ENCODE data around the gene F2RL2. TPM values are rescaled to one million over a fixed set of nuclear protein-coding genes. Genes with fewer than 3 reads are reported as not detected.

F2RL2 gene
- total and polyA plus RNA-seq, 4 donors: 0.08 to 1.3 (median 0.78) TPM

DNA sequence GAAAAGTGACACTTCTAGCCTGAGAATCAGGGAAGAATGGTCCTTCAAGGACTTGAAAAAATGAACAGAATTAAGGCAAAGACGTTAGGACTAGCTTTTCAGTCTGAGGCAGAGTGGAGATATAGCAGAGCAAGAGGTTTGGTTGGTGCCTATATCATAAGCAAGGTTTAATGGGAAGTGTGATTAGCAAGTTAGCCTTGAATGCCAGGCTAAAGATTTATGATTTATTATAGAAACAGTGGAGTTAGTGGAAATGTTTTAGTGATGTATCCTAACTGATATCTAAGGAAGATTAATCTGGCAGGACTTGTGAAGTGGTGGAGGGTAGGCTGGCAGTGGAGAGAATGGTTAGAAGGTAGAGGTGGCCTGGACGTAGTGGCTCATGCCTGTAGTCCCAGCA, 7.0 kb downstream of the F2RL2 start:
- TF ChIP-seq FOXA1 (IDR thresholded peaks at IDR 0.05): no peak
- TF ChIP-seq SP1 (IDR thresholded peaks at IDR 0.05): no peak
- no peak for DNase-seq (ENCODE audit: low spot score)
- Histone ChIP-seq H3K4me3 (ENCODE audit: low read depth in 1 of 3, low read length in 3 of 3) (no peak overlapping the region), H3K4me1 (ENCODE audit: control insufficient read depth in 4 of 4, insufficient read depth in 4 of 4, low read length in 3 of 4) (no peaks in the 10 kb centered on the region), H3K9ac (ENCODE audit: low read depth in 1 of 2, low read length in 2 of 2) (no peak overlapping the region), H3K36me3 (ENCODE audit: control insufficient read depth in 4 of 4, insufficient read depth in 3 of 4, low read depth in 1 of 4, low read length in 3 of 4) (peaks cover 0 to 27% (median 20%) of the 10 kb centered on the region in 4 donors), H3K27me3 (ENCODE audit: control insufficient read depth in 4 of 4, insufficient read depth in 4 of 4, low read length in 3 of 4) (no peaks in the 10 kb centered on the region), H3K27ac (ENCODE audit: low read depth in 1 of 2, low read length in 2 of 2) (no peak overlapping the region), H3K9me3 (ENCODE audit: control insufficient read depth in 4 of 4, low read length in 3 of 4) (no peaks in the 10 kb centered on the region)
- WGBS: 92% methylated on average over 2 of the region's 2 CpGs

- H3K27ac ChIP-seq (ENCODE audit: low read depth in 1 of 2, low read length in 2 of 2): no peak overlapping the region
- H3K4me3 ChIP-seq (ENCODE audit: low read depth in 1 of 3, low read length in 3 of 3): no peak overlapping the region
- no peaks in the 10 kb centered on the region for H3K9me3 ChIP-seq (ENCODE audit: control insufficient read depth in 4 of 4, low read length in 3 of 4)
- no peak for TF ChIP-seq YY1 (IDR thresholded peaks at IDR 0.05)
- no peak for TF ChIP-seq SP1 (IDR thresholded peaks at IDR 0.05)
- TF ChIP-seq, protein P1, sequence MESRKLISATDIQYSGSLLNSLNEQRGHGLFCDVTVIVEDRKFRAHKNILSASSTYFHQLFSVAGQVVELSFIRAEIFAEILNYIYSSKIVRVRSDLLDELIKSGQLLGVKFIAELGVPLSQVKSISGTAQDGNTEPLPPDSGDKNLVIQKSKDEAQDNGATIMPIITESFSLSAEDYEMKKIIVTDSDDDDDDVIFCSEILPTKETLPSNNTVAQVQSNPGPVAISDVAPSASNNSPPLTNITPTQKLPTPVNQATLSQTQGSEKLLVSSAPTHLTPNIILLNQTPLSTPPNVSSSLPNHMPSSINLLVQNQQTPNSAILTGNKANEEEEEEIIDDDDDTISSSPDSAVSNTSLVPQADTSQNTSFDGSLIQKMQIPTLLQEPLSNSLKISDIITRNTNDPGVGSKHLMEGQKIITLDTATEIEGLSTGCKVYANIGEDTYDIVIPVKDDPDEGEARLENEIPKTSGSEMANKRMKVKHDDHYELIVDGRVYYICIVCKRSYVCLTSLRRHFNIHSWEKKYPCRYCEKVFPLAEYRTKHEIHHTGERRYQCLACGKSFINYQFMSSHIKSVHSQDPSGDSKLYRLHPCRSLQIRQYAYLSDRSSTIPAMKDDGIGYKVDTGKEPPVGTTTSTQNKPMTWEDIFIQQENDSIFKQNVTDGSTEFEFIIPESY (IDR thresholded peaks at IDR 0.05): no peak
- no peak for TF ChIP-seq GABPA (IDR thresholded peaks at IDR 0.05 in 1 of 2, conservative IDR thresholded peaks at IDR 0.05 in 1 of 2)
- no peak for TF ChIP-seq NR2F2 (IDR thresholded peaks at IDR 0.05)
- TF ChIP-seq RAD21 (IDR thresholded peaks at IDR 0.05): no peak
- TF ChIP-seq EGR1 (IDR thresholded peaks at IDR 0.05; ENCODE audit: low read depth in 2 of 2): no peak
- no peak for TF ChIP-seq HNF4G (IDR thresholded peaks at IDR 0.05)
- TF ChIP-seq, protein P2, sequence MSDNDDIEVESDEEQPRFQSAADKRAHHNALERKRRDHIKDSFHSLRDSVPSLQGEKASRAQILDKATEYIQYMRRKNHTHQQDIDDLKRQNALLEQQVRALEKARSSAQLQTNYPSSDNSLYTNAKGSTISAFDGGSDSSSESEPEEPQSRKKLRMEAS (IDR thresholded peaks at IDR 0.05): no peak
- no peak for TF ChIP-seq HNF4A (conservative IDR thresholded peaks at IDR 0.05)
- TF ChIP-seq FOXA2 (IDR thresholded peaks at IDR 0.05): no peak
- TF ChIP-seq RXRA (IDR thresholded peaks at IDR 0.05): no peak
- no peak for TF ChIP-seq TAF1 (conservative IDR thresholded peaks at IDR 0.05)
- no peak for TF ChIP-seq JUND (IDR thresholded peaks at IDR 0.05)
- TF ChIP-seq ATF3 (IDR thresholded peaks at IDR 0.05): no peak
- 90% methylated on average over 2 of the region's 2 CpGs for WGBS
- no peak for DNase-seq (ENCODE audit: low spot score)
- no peaks in the 10 kb centered on the region for H3K27me3 ChIP-seq (ENCODE audit: control insufficient read depth in 4 of 4, insufficient read depth in 4 of 4, low read length in 3 of 4)
- no peaks in the 10 kb centered on the region for H3K4me1 ChIP-seq (ENCODE audit: control insufficient read depth in 4 of 4, insufficient read depth in 4 of 4, low read length in 3 of 4)
- H3K36me3 ChIP-seq (ENCODE audit: control insufficient read depth in 4 of 4, insufficient read depth in 3 of 4, low read depth in 1 of 4, low read length in 3 of 4): peaks cover 0 to 31% (median 23%) of the 10 kb centered on the region in 4 donors
- no peak overlapping the region for H3K9ac ChIP-seq (ENCODE audit: low read depth in 1 of 2, low read length in 2 of 2)
Observed at GRCh38 chr5:76615759-76616158, 7.4 kb downstream of the F2RL2 start.

DNA sequence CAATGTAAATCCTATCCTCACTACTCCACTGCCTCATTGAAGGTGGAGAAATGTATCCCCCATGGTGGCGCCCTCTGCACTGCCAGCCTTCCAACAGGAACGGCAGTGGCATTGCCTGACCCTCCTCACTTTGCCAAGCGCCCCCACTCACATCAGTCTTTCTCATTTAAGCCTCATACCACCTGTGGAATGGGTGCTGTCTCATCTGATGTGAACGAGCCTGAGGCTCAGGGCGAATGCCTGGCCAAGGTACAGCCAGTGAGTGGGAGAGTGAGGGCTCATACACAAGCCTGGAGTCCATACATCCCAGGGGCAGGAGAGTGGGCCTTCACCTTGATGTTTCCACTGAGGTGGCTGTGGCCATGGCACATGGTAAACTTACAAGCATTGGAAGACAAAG, 10.3 kb downstream of the F2RL2 start:
- H3K9me3 ChIP-seq (ENCODE audit: control insufficient read depth in 4 of 4, low read length in 3 of 4): no peaks in the 10 kb centered on the region
- no peaks in the 10 kb centered on the region for H3K27me3 ChIP-seq (ENCODE audit: control insufficient read depth in 4 of 4, insufficient read depth in 4 of 4, low read length in 3 of 4)
- no peak overlapping the region for H3K27ac ChIP-seq (ENCODE audit: low read depth in 1 of 2, low read length in 2 of 2)
- H3K9ac ChIP-seq (ENCODE audit: low read depth in 1 of 2, low read length in 2 of 2): no peak overlapping the region
- peaks cover 0 to 31% (median 20%) of the 10 kb centered on the region in 4 donors for H3K36me3 ChIP-seq (ENCODE audit: control insufficient read depth in 4 of 4, insufficient read depth in 3 of 4, low read depth in 1 of 4, low read length in 3 of 4)
- TF ChIP-seq FOXA2 (IDR thresholded peaks at IDR 0.05) (no peak), NR2F2 (IDR thresholded peaks at IDR 0.05) (no peak), RAD21 (IDR thresholded peaks at IDR 0.05) (no peak), ATF3 (IDR thresholded peaks at IDR 0.05) (no peak), HNF4A (conservative IDR thresholded peaks at IDR 0.05) (no peak), REST (IDR thresholded peaks at IDR 0.05) (no peak), CTCF (IDR thresholded peaks at IDR 0.05; ENCODE audit: low read depth, low read length, missing input control) (no peak), EGR1 (IDR thresholded peaks at IDR 0.05; ENCODE audit: low read depth in 2 of 2) (no peak), HNF4G (IDR thresholded peaks at IDR 0.05) (no peak)
- TF ChIP-seq, protein P2 (IDR thresholded peaks at IDR 0.05): no peak
- WGBS: 76% methylated on average over 5 of the region's 5 CpGs
- DNase-seq (ENCODE audit: low spot score): no peak
- H3K4me3 ChIP-seq (ENCODE audit: low read depth in 1 of 3, low read length in 3 of 3): no peak overlapping the region
- no peaks in the 10 kb centered on the region for H3K4me1 ChIP-seq (ENCODE audit: control insufficient read depth in 4 of 4, insufficient read depth in 4 of 4, low read length in 3 of 4)

Measured in liver (tissue), 9 donors.